Measurements from ENCODE around the gene SEPSECS.

DNA sequence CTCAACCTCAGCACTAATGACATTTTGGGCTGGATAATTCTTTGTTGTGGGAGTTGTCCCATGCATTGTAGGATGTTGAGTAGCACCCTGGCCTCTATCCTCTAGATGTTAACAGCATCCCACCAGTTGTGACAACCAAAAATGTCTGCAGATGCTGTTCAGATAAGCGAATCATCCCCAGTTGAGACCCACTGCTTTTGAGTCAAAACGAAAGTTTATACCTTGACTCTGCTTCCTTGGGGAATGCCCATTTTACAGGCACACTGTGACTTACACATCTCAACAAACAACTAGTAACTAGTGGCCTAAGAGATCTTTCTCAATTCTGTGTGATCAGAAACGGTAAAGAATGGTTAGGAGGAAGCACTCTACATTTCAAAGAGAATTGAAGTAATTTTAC lies 37.0 kb downstream of the SEPSECS start:
- no peak for TF ChIP-seq CTCF (IDR thresholded peaks at IDR 0.05)
- TF ChIP-seq POLR2AphosphoS5 (IDR thresholded peaks at IDR 0.05; ENCODE audit: low read depth, low read length) = no peak

Measured in Panc1 (cell line).